ENCODE results near the gene RNF111. TPM values are rescaled to one million over a fixed set of nuclear protein-coding genes. Genes with fewer than 3 reads are reported as not detected.
A peak's percentile ranks its signal among the peaks of the same experiment; 100 is the strongest.

RNF111 gene
- total and polyA plus RNA-seq, 9 of the 15 experiments (the other 6 are each of a cell fraction or from before 2014, with no cell fraction given), result 7.9 to 26.0 (median 14.4) TPM

GRCh38 chr15:59104602-59104911 is 117.1 kb downstream of the RNF111 start (continued):
- TF ChIP-seq SIX5 (IDR thresholded peaks at IDR 0.05; ENCODE audit: borderline replicate concordance in 1 of 2, insufficient read depth in 1 of 2, low read depth in 1 of 2, low read length in 2 of 2) (no peak), FOXK2 (conservative IDR thresholded peaks at IDR 0.05 in 1 of 2, IDR thresholded peaks at IDR 0.05 in 1 of 2; ENCODE audit: low read depth in 2 of 2) (0 out of 4 replicates have a peak, but pooled peaks of 1 of the 2 experiments have one; percentile 55), SPI1 (IDR thresholded peaks at IDR 0.05; ENCODE audit: borderline replicate concordance, low read depth, low read length) (0 out of 2 replicates have a peak, but pooled peaks have one; percentile 51), ARNT (IDR thresholded peaks at IDR 0.05) (0 out of 4 replicates have a peak, but pooled peaks of 1 of the 2 experiments have one; percentile 68), ETV1 (tag; conservative IDR thresholded peaks at IDR 0.05; ENCODE audit: low read depth) (peak; percentile 36; the same call in 1 of the 2 replicates), SMARCA4 (IDR thresholded peaks at IDR 0.05) (0 out of 2 replicates have a peak, but pooled peaks have one; percentile 17), ZNF316 (IDR thresholded peaks at IDR 0.05) (0 out of 2 replicates have a peak, but pooled peaks have one; percentile 18), DPF2 (IDR thresholded peaks at IDR 0.05) (peak; percentile 21; the same call in 1 of the 2 replicates), ZBTB11 (CRISPR knock-in tag; IDR thresholded peaks at IDR 0.05) (peak in 1 of 3 experiments; percentile 32; a peak in 1 of 6 replicates), GABPA (tag; conservative IDR thresholded peaks at IDR 0.05; ENCODE audit: low read depth) (0 out of 2 replicates have a peak, but pooled peaks have one; percentile 36), CBX2 (IDR thresholded peaks at IDR 0.05; ENCODE audit: insufficient read depth, low read length, poor library complexity, severe bottlenecking) (no peak), PHF20 (IDR thresholded peaks at IDR 0.05; ENCODE audit: partially characterized antibody) (peak; percentile 62), CBX5 (IDR thresholded peaks at IDR 0.05; ENCODE audit: borderline replicate concordance, low read depth) (no peak)

Data from K562 (cell line).